Choroid plexus epithelial cell (primary cell): ENCODE results near the gene KDM2B.

Experiments used
- DNase-seq: peaks from one replicate; pipeline ENCODE4 v3.0.0-alpha.2; 2010; ENCODE audit warnings: low read depth
- H3K4me3 ChIP-seq: 2 replicates; pipeline ENCODE4 v1.5.1; 2011; ENCODE audit warnings: low read depth, mild to moderate bottlenecking, control low read depth, low read length, moderate library complexity
- CTCF ChIP-seq: conservative IDR thresholded peaks from 2 replicates; pipeline ENCODE4 v1.5.1; 2011; ENCODE audit warnings: low read depth, mild to moderate bottlenecking, control low read depth, inconsistent platforms, low read length, moderate library complexity

Gene KDM2B

GRCh38 chr12:121518656-121519055 is 62.2 kb downstream of the KDM2B start:
- no peak for DNase-seq
- no peak for TF ChIP-seq CTCF
- no peak overlapping the region for H3K4me3 ChIP-seq

- no peak for TF ChIP-seq CTCF
- no peak for DNase-seq
These were observed 64.3 kb downstream of the KDM2B start for GRCh38 chr12:121516437-121517011.

GRCh38 chr12:121515615-121516014 is 65.2 kb downstream of the KDM2B start:
- H3K4me3 ChIP-seq = no peak overlapping the region
- TF ChIP-seq CTCF = no peak
- no peak for DNase-seq

More at GRCh38 chr12:121516437-121517011, 64.3 kb downstream of the KDM2B start:
- no peak overlapping the region for H3K4me3 ChIP-seq

GRCh38 chr12:121514184-121514742 is 66.6 kb downstream of the KDM2B start:
- DNase-seq = no peak
- no peak for TF ChIP-seq CTCF
- H3K4me3 ChIP-seq = no peak overlapping the region

GRCh38 chr12:121513464-121514183 is 67.2 kb downstream of the KDM2B start:
- no peak overlapping the region for H3K4me3 ChIP-seq
- TF ChIP-seq CTCF = no peak
- DNase-seq = no peak

- TF ChIP-seq CTCF = no peak
- DNase-seq = no peak
- no peak overlapping the region for H3K4me3 ChIP-seq
These were observed 68.3 kb downstream of the KDM2B start for GRCh38 chr12:121512561-121512960.
